ENCODE results near the gene CARD14.
"Not testable (repeated sequence)": the region's sequence is repeated elsewhere in the genome, so short reads cannot be mapped to it uniquely, and the experiment has no call there.

Gene CARD14

DNA sequence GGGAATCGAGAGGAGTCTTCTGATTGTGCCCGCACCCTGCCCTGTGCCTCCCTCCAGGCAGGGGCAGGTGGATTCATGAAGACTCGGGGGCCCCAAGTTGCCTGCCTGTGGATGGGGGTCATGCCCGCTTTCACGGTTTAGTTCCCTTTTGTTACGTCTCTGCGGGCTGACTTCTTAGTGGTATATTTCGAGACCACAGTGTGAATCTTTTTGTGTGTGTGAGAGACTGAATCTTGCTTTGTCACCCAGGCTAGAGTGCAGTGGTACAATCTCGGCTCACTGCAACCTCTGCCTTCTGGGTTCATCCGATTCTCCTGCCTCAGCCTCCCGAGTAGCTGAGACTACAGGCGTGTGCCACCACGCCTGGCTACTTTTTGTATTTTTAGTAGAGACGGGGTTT is 72.7 kb downstream of the CARD14 start:
- FAIRE-seq (no peak), DNase-seq (ENCODE audit: insufficient read length) (no peak)
- TF ChIP-seq POLR2AphosphoS5 (IDR thresholded peaks at IDR 0.05; ENCODE audit: low read depth, low read length) (no peak), TAF1 (IDR thresholded peaks at IDR 0.05; ENCODE audit: borderline replicate concordance, low read depth, low read length) (no peak), POLR2A (IDR thresholded peaks at IDR 0.05; ENCODE audit: low read depth, low read length) (no peak)

DNA sequence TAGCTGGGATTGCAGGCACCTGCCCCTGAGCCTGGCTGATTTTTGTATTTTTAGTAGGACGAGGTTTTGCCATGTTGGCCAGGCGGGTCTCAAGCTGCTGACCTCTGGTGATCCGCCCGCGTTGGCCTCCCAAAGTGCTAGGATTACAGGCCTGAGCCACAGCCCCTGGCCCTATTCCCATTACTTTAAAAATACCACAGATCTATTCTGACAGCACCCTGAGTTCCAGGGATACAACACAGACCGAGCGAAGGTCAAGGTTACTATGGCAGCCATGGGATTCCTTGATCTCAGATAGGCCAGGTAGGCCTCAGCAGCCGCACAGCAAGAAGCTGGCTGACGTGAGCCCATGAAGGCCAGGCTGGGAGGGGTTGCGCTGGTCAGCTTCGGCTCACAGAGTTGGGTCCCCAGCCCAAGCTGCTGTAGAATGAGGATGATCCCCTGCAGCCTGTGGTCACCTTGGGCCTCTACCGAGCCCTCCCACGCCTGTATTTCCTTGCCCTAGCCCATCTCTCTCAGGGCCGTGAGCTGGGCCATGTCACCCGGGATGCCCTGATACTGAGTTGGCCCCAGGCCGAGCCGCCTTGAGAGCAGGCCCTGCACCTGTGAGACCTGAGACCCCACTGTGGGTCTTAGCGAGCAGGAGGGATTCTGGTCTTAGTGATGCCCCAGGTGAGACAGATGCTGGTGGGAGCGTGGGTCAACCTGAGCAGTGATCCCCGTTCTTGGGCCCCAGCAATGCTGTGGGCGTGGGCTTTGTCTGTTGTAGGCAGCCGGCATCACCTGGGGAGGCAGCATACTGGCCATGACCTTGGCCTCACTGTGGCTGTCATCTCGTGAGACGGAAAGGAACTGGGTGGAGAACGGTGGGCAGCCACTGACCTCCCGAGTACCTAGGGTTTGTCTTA is 74.0 kb downstream of the CARD14 start:
- TF ChIP-seq POLR2AphosphoS5 (IDR thresholded peaks at IDR 0.05; ENCODE audit: low read depth, low read length) (no peak), POLR2A (IDR thresholded peaks at IDR 0.05; ENCODE audit: low read depth, low read length) (no peak), TAF1 (IDR thresholded peaks at IDR 0.05; ENCODE audit: borderline replicate concordance, low read depth, low read length) (no peak)
- no peak for FAIRE-seq
- DNase-seq (ENCODE audit: insufficient read length), result no peak

GRCh38 chr17:80244448-80244847 is 74.6 kb downstream of the CARD14 start:
- not testable (repeated sequence) for FAIRE-seq; DNase-seq (ENCODE audit: insufficient read length)

DNA sequence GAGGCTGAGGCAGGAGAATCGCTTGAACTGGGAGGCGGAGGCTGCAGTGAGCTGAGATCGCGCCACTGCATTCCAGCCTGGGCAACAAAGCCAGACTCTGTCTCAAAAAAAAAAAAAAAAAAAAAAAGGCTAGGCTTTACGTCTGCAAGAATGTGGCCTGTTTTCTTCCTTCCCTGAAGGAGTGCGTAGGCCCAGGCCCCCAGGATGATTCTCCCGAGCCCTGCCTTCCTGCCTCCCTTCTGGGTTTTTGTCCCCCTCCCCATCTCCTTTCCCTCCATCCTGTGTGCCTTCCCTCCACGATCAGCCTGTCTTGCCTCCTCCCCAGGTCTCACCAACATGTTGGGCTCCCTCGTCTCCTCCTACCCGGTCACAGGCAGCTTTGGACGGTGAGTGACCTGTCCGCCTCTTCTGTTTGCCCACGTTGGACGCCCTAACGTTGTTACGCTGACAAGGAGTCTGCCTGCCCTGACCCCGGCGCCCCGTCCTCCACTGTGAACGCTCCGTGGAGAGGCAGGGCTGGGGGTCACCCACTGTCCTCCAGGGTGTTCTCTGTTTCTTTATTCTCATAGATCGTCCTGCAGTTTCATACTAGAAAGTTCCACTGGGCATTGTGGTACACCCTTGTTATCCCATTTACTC is 75.2 kb downstream of the CARD14 start:
- FAIRE-seq, result no peak
- no peak for TF ChIP-seq POLR2A (IDR thresholded peaks at IDR 0.05; ENCODE audit: low read depth, low read length)
- no peak for TF ChIP-seq POLR2AphosphoS5 (IDR thresholded peaks at IDR 0.05; ENCODE audit: low read depth, low read length)
- TF ChIP-seq TAF1 (IDR thresholded peaks at IDR 0.05; ENCODE audit: borderline replicate concordance, low read depth, low read length), result no peak

DNA sequence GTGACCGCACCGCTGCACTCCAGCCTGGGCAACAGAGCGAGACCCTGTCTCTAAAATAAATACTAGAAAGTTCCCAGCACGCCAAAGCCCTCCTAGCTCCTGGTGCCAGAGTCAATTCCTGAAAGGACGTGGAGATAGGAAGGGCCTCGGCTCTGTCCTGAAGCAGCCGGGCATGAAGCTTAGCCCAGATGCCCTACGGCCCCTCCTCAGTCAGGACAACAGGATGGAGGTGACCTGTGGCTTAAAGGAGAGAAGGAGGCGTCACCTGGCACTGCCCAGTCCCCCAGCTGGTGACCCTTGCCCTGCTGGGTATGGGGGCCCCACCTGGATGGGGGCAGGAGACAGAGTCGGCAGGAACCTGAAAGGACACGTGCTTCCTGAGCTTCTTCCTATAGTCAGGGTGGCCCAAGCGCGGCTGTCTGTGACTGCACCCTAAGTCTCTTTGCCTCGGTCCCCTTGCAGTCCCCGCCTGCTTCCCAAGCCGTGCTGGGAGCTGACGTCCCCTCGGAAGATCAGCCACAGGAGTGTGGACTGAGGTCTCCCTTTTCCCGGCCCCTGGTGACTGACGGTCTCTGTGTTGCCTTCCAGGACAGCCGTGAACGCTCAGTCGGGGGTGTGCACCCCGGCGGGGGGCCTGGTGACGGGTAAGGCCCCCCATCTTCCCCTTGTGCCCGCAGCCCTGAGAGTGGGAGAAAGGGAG is 75.9 kb downstream of the CARD14 start:
- DNase-seq (ENCODE audit: insufficient read length) (no peak), FAIRE-seq (no peak)
- TF ChIP-seq POLR2AphosphoS5 (IDR thresholded peaks at IDR 0.05; ENCODE audit: low read depth, low read length) (no peak), POLR2A (IDR thresholded peaks at IDR 0.05; ENCODE audit: low read depth, low read length) (no peak), TAF1 (IDR thresholded peaks at IDR 0.05; ENCODE audit: borderline replicate concordance, low read depth, low read length) (no peak)

More for the DNA sequence above, 75.2 kb downstream of the CARD14 start:
- no peak for DNase-seq (ENCODE audit: insufficient read length)

GRCh38 chr17:80246266-80246681 is 76.4 kb downstream of the CARD14 start:
- FAIRE-seq, result no peak
- DNase-seq (ENCODE audit: insufficient read length), result no peak

DNA sequence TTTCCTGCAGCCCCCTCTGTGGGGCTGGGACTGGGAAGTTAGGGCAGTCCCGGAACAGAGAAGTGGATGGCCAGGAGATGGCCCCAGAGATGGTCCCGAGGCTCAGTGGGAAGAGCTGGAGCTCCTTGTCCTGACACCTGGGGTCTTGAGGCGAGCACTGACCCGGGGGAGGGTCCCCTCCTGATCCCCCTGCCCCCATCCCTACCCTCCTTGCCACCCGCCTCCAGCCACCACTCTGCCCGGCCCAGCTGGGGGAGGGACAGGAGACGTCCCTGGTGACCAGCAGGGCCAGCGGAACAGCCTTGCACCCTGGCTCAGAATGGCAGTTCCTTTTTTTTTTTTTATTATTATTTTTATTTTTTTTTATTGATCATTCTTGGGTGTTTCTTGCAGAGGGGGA is 76.9 kb downstream of the CARD14 start:
- FAIRE-seq (no peak), DNase-seq (ENCODE audit: insufficient read length) (no peak)
- TF ChIP-seq POLR2AphosphoS5 (IDR thresholded peaks at IDR 0.05; ENCODE audit: low read depth, low read length), result no peak
- no peak for TF ChIP-seq TAF1 (IDR thresholded peaks at IDR 0.05; ENCODE audit: borderline replicate concordance, low read depth, low read length)
- TF ChIP-seq POLR2A (IDR thresholded peaks at IDR 0.05; ENCODE audit: low read depth, low read length), result no peak

More at GRCh38 chr17:80246266-80246681, 76.4 kb downstream of the CARD14 start:
- no peak for TF ChIP-seq POLR2A (IDR thresholded peaks at IDR 0.05; ENCODE audit: low read depth, low read length)
- no peak for TF ChIP-seq POLR2AphosphoS5 (IDR thresholded peaks at IDR 0.05; ENCODE audit: low read depth, low read length)
- no peak for TF ChIP-seq TAF1 (IDR thresholded peaks at IDR 0.05; ENCODE audit: borderline replicate concordance, low read depth, low read length)

DNA sequence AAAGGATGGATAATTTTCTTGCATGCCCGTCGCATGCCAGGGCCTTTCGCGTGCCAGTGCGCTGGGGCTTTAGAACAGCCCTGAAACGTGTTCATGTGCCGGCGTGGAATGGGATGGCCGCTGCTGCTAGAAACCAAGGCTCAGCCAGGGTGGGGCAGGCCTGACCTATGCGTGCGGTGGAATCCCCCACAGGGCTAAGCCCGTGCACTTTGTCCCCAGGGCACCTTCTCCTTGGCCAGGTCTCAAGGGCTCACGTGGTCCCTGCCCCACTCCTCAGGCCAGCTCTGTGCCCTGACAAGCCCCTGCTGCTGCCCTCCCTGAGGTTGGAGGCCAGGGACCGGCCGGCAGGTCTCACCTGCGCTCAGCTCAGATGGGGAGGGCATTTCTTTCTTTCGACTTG is 77.7 kb downstream of the CARD14 start:
- DNase-seq (ENCODE audit: insufficient read length) (no peak), FAIRE-seq (no peak)
- TF ChIP-seq POLR2AphosphoS5 (IDR thresholded peaks at IDR 0.05; ENCODE audit: low read depth, low read length), result no peak
- no peak for TF ChIP-seq POLR2A (IDR thresholded peaks at IDR 0.05; ENCODE audit: low read depth, low read length)
- TF ChIP-seq TAF1 (IDR thresholded peaks at IDR 0.05; ENCODE audit: borderline replicate concordance, low read depth, low read length), result no peak

- no peak for DNase-seq (ENCODE audit: insufficient read length)
- no peak for FAIRE-seq
- no peak for TF ChIP-seq POLR2A (IDR thresholded peaks at IDR 0.05; ENCODE audit: low read depth, low read length)
- TF ChIP-seq POLR2AphosphoS5 (IDR thresholded peaks at IDR 0.05; ENCODE audit: low read depth, low read length), result no peak
- no peak for TF ChIP-seq TAF1 (IDR thresholded peaks at IDR 0.05; ENCODE audit: borderline replicate concordance, low read depth, low read length)
Observed at GRCh38 chr17:80248001-80248893, 78.4 kb downstream of the CARD14 start.

DNA sequence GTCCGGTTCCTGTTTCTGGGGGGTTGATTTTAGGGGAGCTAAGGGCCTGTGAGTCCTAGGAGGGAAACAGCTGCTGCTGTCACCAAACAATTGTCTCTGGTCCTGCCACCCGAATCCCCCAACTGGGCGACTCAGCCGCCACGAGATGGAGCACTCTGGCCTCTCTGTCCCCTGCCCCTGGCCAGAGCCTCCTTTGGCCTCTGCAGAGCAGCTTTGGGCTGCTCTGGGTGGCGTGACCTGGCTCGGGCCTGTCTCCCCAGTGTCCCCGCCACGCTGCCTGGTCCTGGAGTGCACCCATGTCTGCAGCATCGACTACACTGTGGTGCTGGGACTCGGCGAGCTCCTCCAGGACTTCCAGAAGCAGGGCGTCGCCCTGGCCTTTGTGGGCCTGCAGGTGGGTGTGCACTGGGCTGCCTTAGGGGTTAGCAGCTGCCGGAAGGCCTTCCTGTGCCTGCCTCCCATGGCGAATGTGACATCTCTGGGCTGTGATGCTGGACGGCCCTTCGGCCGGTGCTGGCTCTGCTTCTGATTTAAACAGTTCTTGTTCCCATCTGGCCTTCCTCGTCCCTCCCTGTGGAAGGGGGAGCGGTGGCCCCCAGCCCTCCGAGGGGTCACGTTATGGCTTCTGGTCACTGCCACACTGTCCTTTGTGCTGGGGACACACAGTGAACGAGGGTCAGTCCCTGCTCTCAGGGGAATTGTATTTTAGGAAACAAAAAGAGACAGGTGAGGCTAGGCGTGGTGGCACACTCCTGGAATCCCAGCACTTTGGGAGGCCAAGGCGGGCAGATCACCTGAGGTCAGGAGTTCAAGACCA is 79.3 kb downstream of the CARD14 start:
- FAIRE-seq (no peak), DNase-seq (ENCODE audit: insufficient read length) (peak; percentile 2)
- no peak for TF ChIP-seq TAF1 (IDR thresholded peaks at IDR 0.05; ENCODE audit: borderline replicate concordance, low read depth, low read length)
